ENCODE results near the gene GRIP2. TPM values are rescaled to one million over a fixed set of nuclear protein-coding genes. Genes with fewer than 3 reads are reported as not detected.

The GRIP2 gene
- total and polyA plus RNA-seq, 12 donors: 0.09 to 2.5 (median 1.1) TPM

DNA sequence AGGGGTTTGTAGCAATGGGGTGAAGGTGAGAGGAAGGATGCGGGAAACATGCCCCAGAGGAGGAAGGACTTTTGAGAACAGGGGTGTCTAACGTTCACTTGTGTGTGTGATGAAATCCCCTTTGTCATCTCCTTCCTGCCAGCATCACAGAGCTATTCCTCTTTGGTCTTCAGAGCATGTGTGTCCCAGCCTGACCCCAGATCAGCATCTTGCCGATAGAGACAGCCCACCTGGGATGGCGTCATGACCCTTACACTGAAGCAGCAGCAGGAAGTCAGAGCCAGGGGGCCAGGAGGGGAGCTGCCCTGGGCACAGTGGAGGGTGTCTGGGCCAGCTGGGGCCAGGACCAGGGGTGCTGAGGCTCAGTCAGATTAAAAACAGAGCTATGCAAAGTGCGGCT lies 29.9 kb upstream of the GRIP2 start:
- intact Hi-C loops (cut with DNase I): no loop called here
- Histone ChIP-seq H3K36me3 (replicated peaks in 1 of 2) (no peaks in the 10 kb centered on the region), H3K27ac (no peak overlapping the region), H3K4me3 (no peak overlapping the region), H3K9me3 (replicated peaks in 1 of 3) (no peaks in the 10 kb centered on the region), H3K27me3 (no peaks in the 10 kb centered on the region), H3K4me1 (replicated peaks in 1 of 2) (no peaks in the 10 kb centered on the region)
- DNase-seq: no peak
- 40 to 48% (median 45%) methylated on average over 5 of the region's 5 CpGs for WGBS, 4 donors
- TF ChIP-seq, protein P1, sequence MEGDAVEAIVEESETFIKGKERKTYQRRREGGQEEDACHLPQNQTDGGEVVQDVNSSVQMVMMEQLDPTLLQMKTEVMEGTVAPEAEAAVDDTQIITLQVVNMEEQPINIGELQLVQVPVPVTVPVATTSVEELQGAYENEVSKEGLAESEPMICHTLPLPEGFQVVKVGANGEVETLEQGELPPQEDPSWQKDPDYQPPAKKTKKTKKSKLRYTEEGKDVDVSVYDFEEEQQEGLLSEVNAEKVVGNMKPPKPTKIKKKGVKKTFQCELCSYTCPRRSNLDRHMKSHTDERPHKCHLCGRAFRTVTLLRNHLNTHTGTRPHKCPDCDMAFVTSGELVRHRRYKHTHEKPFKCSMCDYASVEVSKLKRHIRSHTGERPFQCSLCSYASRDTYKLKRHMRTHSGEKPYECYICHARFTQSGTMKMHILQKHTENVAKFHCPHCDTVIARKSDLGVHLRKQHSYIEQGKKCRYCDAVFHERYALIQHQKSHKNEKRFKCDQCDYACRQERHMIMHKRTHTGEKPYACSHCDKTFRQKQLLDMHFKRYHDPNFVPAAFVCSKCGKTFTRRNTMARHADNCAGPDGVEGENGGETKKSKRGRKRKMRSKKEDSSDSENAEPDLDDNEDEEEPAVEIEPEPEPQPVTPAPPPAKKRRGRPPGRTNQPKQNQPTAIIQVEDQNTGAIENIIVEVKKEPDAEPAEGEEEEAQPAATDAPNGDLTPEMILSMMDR (IDR thresholded peaks at IDR 0.05): no peak
- TF ChIP-seq POLR2A (IDR thresholded peaks at IDR 0.05): no peak

DNA sequence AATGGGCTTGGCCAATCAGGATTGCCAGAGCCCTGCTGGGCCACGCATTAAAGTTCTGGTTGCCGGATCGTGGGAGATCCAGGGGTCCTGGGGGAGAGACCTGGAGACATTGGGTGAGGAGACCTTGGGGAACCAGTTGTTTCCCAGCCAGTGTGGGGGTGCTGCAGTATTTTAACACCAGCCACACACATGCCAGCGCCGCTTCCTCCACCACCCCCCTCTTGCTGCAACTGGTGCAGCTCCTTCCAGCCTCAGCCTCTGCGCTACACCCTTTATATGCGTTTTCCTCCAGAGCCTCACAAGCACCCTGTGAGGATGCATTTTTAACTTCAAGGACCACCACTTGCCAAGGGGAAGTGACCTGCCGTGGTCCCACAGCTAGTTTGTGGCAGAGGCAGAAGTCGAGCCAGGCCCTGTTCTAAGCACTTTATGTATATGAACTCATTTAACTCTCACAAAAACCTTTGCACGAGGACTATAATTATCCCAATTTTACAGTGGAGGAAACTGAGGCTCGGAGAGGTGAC lies 29.4 kb upstream of the GRIP2 start:
- TF ChIP-seq POLR2A (IDR thresholded peaks at IDR 0.05): no peak
- TF ChIP-seq, protein P1 (IDR thresholded peaks at IDR 0.05): no peak
- no peak overlapping the region for H3K27ac ChIP-seq
- intact Hi-C loops (cut with DNase I): no loop called here
- WGBS, 4 donors: 76 to 83% (median 79%) methylated on average over 11 of the region's 11 CpGs
- no peak overlapping the region for H3K4me3 ChIP-seq
- no peaks in the 10 kb centered on the region for H3K9me3 ChIP-seq (replicated peaks in 1 of 3)
- no peaks in the 10 kb centered on the region for H3K4me1 ChIP-seq (replicated peaks in 1 of 2)
- H3K27me3 ChIP-seq: no peaks in the 10 kb centered on the region
- DNase-seq: no peak
- no peaks in the 10 kb centered on the region for H3K36me3 ChIP-seq (replicated peaks in 1 of 2)

DNA sequence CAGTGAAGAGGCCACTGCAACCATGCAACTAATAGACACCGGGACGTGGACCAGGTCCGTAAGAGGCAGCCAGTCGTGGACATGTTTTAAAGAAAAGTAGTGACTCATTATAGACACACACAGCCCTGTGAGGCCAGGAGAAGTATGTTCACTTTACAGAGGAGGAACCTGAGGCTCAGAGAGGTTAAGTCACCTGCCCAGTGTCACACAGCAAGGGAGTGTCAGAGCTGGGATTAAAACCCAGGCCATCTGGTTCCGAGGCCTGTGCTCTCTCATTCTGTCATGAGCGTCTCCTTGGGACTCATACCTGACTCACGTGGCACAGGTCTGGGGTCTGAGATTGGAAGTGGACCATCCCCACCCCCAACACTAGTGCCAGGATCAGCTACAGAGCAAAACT lies 28.1 kb upstream of the GRIP2 start:
- H3K36me3 ChIP-seq (replicated peaks in 1 of 2): no peaks in the 10 kb centered on the region
- no peak for TF ChIP-seq POLR2A (IDR thresholded peaks at IDR 0.05)
- TF ChIP-seq, protein P1 (IDR thresholded peaks at IDR 0.05): no peak
- 80 to 89% (median 84%) methylated on average over 7 of the region's 7 CpGs for WGBS, 4 donors
- intact Hi-C loops (cut with DNase I): no loop called here
- H3K4me3 ChIP-seq: no peak overlapping the region
- no peaks in the 10 kb centered on the region for H3K4me1 ChIP-seq (replicated peaks in 1 of 2)
- DNase-seq: no peak
- no peaks in the 10 kb centered on the region for H3K9me3 ChIP-seq (replicated peaks in 1 of 3)
- H3K27me3 ChIP-seq: no peaks in the 10 kb centered on the region
- no peak overlapping the region for H3K27ac ChIP-seq

DNA sequence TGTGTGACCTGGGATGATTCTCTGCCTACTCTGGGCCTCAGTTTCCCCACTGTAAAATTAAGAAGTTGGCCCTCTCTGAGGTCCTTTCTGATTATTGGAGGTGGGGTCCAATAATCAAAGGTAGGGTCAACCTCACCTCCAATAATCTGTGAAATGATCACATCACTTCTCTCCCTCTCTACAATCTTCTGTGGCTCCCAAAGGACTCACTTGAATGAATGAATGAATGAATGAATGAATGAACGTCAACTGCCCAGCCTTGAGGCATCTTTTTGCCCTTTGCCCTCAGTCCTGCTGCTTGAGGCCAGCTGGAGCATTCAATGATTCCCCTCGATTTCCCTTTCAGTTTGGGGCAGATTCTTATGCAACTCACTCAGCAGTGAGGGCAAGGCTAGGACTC lies 26.7 kb upstream of the GRIP2 start:
- Histone ChIP-seq H3K4me3 (no peak overlapping the region), H3K27me3 (no peaks in the 10 kb centered on the region), H3K27ac (no peak overlapping the region), H3K4me1 (replicated peaks in 1 of 2) (no peaks in the 10 kb centered on the region), H3K9me3 (replicated peaks in 1 of 3) (no peaks in the 10 kb centered on the region), H3K36me3 (replicated peaks in 1 of 2) (no peaks in the 10 kb centered on the region)
- 35 to 57% (median 53%) methylated on average over 2 of the region's 2 CpGs for whole genome bisulfite sequencing, 4 donors
- TF ChIP-seq, protein P1 (IDR thresholded peaks at IDR 0.05): no peak
- no peak for TF ChIP-seq POLR2A (IDR thresholded peaks at IDR 0.05)
- intact Hi-C loops (cut with DNase I): no loop called here
- no peak for DNase-seq
